Spleen (tissue), 7 donors: ENCODE measurements around the gene C22orf31.

Experiments
- CTCF ChIP-seq, 11 experiments: fragments of 200-600 bp in 7 of 11; fragments of 450-650 bp in 4 of 11; sonication (generic) in 4 of 11; IDR thresholded peaks in 8 of 11; conservative IDR thresholded peaks in 3 of 11; 1 replicate in 7 of 11; 2 replicates in 4 of 11; pipeline versions ENCODE4 v1.4.0 to v1.8.0; 2016 to 2021; ENCODE audit warnings: antibody characterized with exemption in 11 of 11, inconsistent platforms in 4 of 11, mild to moderate bottlenecking in 1 of 11
- POLR2A ChIP-seq, 3 donors: fragments of 450-650 bp; IDR thresholded peaks; one replicate each; pipeline ENCODE4 v1.5.1; 2017; ENCODE audit warnings: antibody characterized with exemption in 3 of 3, mild to moderate bottlenecking in 1 of 3
- POLR2AphosphoS5 ChIP-seq, 3 donors: sonication (generic); formaldehyde crosslinking; IDR thresholded peaks; one replicate each; pipeline ENCODE4 v1.5.1; 2017; ENCODE audit warnings: antibody characterized with exemption in 3 of 3
- donor health status: DM: no; HTN: no; CAD: no; lungs with moderate emphysema.
- donor health status: DM: no; HTN: no; CAD: no.
- donor health status: DM: no; HTN: no; CAD: no.

DNA sequence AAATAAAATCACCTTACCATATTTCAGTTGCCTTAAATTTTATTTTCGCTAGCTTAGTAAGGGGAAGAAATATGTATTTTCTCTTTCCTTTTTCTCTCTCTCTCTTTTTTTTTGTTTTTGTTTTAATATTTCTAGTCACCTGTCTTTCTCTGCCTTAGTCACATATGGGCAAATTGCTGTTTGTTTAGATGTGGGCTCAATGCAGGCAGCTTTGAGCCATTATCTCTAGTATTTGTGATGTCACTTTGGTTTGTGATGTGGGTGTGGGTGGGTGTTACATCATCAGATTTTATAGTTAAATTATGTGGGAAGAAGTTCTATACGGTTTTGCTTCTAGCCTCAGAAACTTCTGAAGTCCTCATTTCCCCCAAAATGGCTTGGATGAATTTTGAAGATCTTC lies at the start of gene C22orf31:
- TF ChIP-seq CTCF (IDR thresholded peaks at IDR 0.05 in 8 of 11, conservative IDR thresholded peaks at IDR 0.05 in 3 of 11) (no peak), POLR2AphosphoS5 (IDR thresholded peaks at IDR 0.05) (no peak), POLR2A (IDR thresholded peaks at IDR 0.05) (no peak)
